ENCODE measurements around the gene ZNF532. TPM values are rescaled to one million over a fixed set of nuclear protein-coding genes. Genes with fewer than 3 reads are reported as not detected.

Gene ZNF532
- 16.7 to 29.5 TPM (median 22.1 TPM) in 5 replicates for total RNA-seq (2022; extraction: Qiagen RNA extraction)

GRCh38 chr18:58864146-58865032, at the start of gene ZNF532:
TSS of gene ZNF532 (plus strand) at chr18:58864877. CDS start in a region left out here.

Other genes with a start within 250 kb of the ZNF532 start
- gene ALPK2, start 235.8 kb upstream of the ZNF532 start, total RNA-seq (2022; extraction: Qiagen RNA extraction) = 5.5 to 11.3 TPM (median 6.8 TPM) in 5 replicates
- gene MALT1, start 193.4 kb upstream of the ZNF532 start, total RNA-seq (2022; extraction: Qiagen RNA extraction) = 7.5 to 10.3 TPM (median 9.3 TPM) in 5 replicates

Measured in A549 treated with Hydrocortisone at 1 μM for 4 hours (cell line).